Measurements from ENCODE around the gene NEMP1. TPM values are rescaled to one million over a fixed set of nuclear protein-coding genes. Genes with fewer than 3 reads are reported as not detected.

Gene NEMP1
- total and polyA plus RNA-seq, 4 donors: 3.7 to 14.3 (median 7.7) TPM

DNA sequence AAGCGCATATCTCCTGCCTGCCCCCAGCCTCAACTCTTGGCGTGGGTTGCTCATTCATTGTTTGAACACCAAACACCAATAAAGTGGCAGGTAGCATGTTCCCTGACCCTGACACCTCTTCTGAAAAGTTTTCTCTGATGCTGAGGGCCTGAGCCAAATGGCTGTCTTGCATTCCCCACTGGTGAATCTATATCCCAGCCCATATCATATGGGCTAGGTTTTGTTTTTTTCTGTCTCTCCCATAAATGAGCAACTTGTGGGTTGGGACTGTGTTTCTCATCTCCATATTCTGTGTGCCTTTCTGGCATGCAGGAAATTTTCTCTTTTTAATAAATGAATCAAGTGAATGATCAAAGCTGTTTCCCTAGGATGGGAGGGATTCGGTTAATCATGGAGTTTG lies 33.7 kb downstream of the NEMP1 start:
- H3K27ac ChIP-seq (ENCODE audit: low read depth in 1 of 2, low read length in 1 of 2): no peak overlapping the region
- 90 to 91% methylated on average over 3 of the region's 3 CpGs for WGBS, 2 donors

DNA sequence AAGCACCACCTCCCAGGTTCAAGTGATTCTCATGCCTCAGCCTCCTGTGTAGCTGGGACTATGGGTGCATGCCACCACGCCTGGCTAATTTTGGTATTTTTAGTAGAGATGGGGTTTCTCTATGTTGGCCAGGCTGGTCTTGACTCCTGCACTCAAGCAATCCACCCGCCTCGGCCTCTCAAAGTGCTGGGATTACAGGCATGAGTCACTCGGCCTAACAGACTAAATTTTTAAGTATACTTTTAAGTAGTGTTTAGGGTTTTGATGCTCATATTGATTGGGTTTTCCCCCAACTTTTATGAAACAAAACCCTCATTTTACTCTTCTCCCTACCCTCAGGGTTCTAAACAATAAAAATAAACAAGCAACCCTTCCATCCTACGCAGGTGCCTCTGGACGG lies 34.1 kb downstream of the NEMP1 start:
- Histone ChIP-seq H3K9me3 (ENCODE audit: control insufficient read depth in 4 of 4, insufficient read depth in 3 of 4, low read length in 3 of 4) (no peaks in the 10 kb centered on the region), H3K36me3 (ENCODE audit: control insufficient read depth in 4 of 4, insufficient read depth in 4 of 4, low read length in 4 of 4) (no peaks in the 10 kb centered on the region), H3K27ac (ENCODE audit: low read depth in 1 of 2, low read length in 1 of 2) (no peak overlapping the region), H3K27me3 (ENCODE audit: control insufficient read depth in 3 of 3, insufficient read depth in 3 of 3, low read length in 2 of 3) (no peaks in the 10 kb centered on the region), H3K4me1 (ENCODE audit: control insufficient read depth in 5 of 5, insufficient read depth in 5 of 5, low read length in 5 of 5) (no peaks in the 10 kb centered on the region), H3K9ac (ENCODE audit: insufficient read depth in 1 of 2, low read length in 2 of 2) (no peak overlapping the region), H3K4me3 (no peak overlapping the region)
- WGBS, 2 donors: 88 to 91% methylated on average over 6 of the region's 6 CpGs
- TF ChIP-seq, protein P1, sequence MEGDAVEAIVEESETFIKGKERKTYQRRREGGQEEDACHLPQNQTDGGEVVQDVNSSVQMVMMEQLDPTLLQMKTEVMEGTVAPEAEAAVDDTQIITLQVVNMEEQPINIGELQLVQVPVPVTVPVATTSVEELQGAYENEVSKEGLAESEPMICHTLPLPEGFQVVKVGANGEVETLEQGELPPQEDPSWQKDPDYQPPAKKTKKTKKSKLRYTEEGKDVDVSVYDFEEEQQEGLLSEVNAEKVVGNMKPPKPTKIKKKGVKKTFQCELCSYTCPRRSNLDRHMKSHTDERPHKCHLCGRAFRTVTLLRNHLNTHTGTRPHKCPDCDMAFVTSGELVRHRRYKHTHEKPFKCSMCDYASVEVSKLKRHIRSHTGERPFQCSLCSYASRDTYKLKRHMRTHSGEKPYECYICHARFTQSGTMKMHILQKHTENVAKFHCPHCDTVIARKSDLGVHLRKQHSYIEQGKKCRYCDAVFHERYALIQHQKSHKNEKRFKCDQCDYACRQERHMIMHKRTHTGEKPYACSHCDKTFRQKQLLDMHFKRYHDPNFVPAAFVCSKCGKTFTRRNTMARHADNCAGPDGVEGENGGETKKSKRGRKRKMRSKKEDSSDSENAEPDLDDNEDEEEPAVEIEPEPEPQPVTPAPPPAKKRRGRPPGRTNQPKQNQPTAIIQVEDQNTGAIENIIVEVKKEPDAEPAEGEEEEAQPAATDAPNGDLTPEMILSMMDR (IDR thresholded peaks at IDR 0.05; ENCODE audit: control extremely low read depth, extremely low read depth): no peak
- DNase-seq (no peak), ATAC-seq (ENCODE audit: insufficient read depth, low FRiP score) (no peak)

More for the DNA sequence above, 33.7 kb downstream of the NEMP1 start:
- no peaks in the 10 kb centered on the region for H3K9me3 ChIP-seq (ENCODE audit: control insufficient read depth in 4 of 4, insufficient read depth in 3 of 4, low read length in 3 of 4)
- H3K36me3 ChIP-seq (ENCODE audit: control insufficient read depth in 4 of 4, insufficient read depth in 4 of 4, low read length in 4 of 4): no peaks in the 10 kb centered on the region
- TF ChIP-seq, protein P1 (IDR thresholded peaks at IDR 0.05; ENCODE audit: control extremely low read depth, extremely low read depth): no peak
- ATAC-seq (ENCODE audit: insufficient read depth, low FRiP score): no peak
- H3K4me3 ChIP-seq: no peak overlapping the region
- H3K27me3 ChIP-seq (ENCODE audit: control insufficient read depth in 3 of 3, insufficient read depth in 3 of 3, low read length in 2 of 3): no peaks in the 10 kb centered on the region
- no peaks in the 10 kb centered on the region for H3K4me1 ChIP-seq (ENCODE audit: control insufficient read depth in 5 of 5, insufficient read depth in 5 of 5, low read length in 5 of 5)
- H3K9ac ChIP-seq (ENCODE audit: insufficient read depth in 1 of 2, low read length in 2 of 2): no peak overlapping the region
- no peak for DNase-seq

DNA sequence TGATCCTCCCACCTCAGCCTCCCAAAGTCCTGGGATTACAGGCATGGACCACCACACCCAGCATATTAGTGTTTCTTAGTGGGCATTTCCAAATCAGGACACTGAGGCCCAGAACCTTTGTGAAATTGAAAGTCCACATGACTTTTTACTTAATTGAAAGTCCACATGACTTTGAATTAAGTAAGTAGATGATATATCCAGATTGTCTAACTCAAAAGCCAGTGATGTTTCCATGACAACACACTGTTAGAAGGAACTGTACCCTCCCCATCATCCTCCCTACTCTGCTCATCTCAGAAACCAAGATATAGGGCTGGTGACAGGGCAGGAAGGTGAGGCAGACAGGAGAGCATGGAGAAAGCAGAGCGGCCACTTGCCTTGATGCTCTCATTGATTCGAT lies 35.9 kb downstream of the NEMP1 start:
- ATAC-seq (ENCODE audit: insufficient read depth, low FRiP score) (no peak), DNase-seq (no peak)
- Histone ChIP-seq H3K9me3 (ENCODE audit: control insufficient read depth in 4 of 4, insufficient read depth in 3 of 4, low read length in 3 of 4) (no peaks in the 10 kb centered on the region), H3K27me3 (ENCODE audit: control insufficient read depth in 3 of 3, insufficient read depth in 3 of 3, low read length in 2 of 3) (no peaks in the 10 kb centered on the region), H3K4me3 (no peak overlapping the region), H3K9ac (ENCODE audit: insufficient read depth in 1 of 2, low read length in 2 of 2) (no peak overlapping the region), H3K4me1 (ENCODE audit: control insufficient read depth in 5 of 5, insufficient read depth in 5 of 5, low read length in 5 of 5) (no peaks in the 10 kb centered on the region), H3K36me3 (ENCODE audit: control insufficient read depth in 4 of 4, insufficient read depth in 4 of 4, low read length in 4 of 4) (no peaks in the 10 kb centered on the region), H3K27ac (ENCODE audit: low read depth in 1 of 2, low read length in 1 of 2) (no peak overlapping the region)
- 99 to 100% methylated on average over 2 of the region's 2 CpGs for WGBS, 2 donors
- TF ChIP-seq, protein P1 (IDR thresholded peaks at IDR 0.05; ENCODE audit: control extremely low read depth, extremely low read depth): no peak

DNA sequence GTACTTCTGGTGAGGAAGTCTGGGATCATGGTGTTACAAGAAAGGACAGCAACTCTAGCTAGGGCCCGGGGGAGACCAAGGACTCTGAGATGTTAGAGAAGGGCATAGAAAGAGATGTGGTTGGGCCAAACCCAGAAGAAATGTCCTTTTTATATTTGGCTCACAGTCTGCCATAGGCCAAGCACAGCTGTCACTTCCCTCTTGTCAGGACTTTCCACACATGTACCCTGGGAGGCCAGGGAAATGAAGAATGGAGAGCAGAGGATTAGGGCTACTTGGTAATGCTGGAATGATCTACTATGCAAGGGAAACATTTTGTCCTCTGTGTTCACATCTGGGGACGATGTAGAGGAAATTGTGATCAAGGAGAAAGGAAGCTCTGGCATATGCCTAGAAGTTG lies 37.8 kb downstream of the NEMP1 start:
- Histone ChIP-seq H3K9me3 (ENCODE audit: control insufficient read depth in 4 of 4, insufficient read depth in 3 of 4, low read length in 3 of 4) (no peaks in the 10 kb centered on the region), H3K27me3 (ENCODE audit: control insufficient read depth in 3 of 3, insufficient read depth in 3 of 3, low read length in 2 of 3) (no peaks in the 10 kb centered on the region), H3K36me3 (ENCODE audit: control insufficient read depth in 4 of 4, insufficient read depth in 4 of 4, low read length in 4 of 4) (no peaks in the 10 kb centered on the region), H3K4me1 (ENCODE audit: control insufficient read depth in 5 of 5, insufficient read depth in 5 of 5, low read length in 5 of 5) (no peaks in the 10 kb centered on the region), H3K27ac (ENCODE audit: low read depth in 1 of 2, low read length in 1 of 2) (no peak overlapping the region), H3K9ac (ENCODE audit: insufficient read depth in 1 of 2, low read length in 2 of 2) (no peak overlapping the region), H3K4me3 (no peak overlapping the region)
- TF ChIP-seq, protein P1 (IDR thresholded peaks at IDR 0.05; ENCODE audit: control extremely low read depth, extremely low read depth): no peak
- 48 to 58% methylated on average over 2 of the region's 2 CpGs for WGBS, 2 donors
- ATAC-seq (ENCODE audit: insufficient read depth, low FRiP score): no peak
- DNase-seq: no peak

Data from lung (tissue), 12 donors.